ENCODE results near the gene SERPINB10.
"Not testable (repeated sequence)": the region's sequence is repeated elsewhere in the genome, so short reads cannot be mapped to it uniquely, and the experiment has no call there.

Gene SERPINB10

DNA sequence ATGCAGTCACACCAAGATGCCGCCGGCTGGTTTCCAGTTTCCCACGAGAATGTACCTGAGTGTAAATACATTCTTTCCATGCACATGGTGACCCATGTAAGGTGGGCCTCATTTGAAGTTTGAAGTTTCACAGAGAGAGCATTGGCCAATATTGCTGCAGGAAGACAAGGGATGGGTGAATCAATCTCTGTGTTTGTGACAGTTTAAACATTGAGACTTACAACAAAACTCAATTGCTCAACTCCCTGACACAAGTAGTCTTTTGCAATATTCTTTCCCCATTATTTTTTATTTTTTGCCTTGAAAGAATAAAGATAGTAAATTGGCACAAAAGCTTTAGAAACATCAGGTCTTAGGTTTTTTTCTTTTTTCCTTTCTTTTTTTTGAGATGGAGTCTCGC lies 15.2 kb upstream of the SERPINB10 start:
- no peak for DNase-seq (ENCODE audit: low spot score)

DNA sequence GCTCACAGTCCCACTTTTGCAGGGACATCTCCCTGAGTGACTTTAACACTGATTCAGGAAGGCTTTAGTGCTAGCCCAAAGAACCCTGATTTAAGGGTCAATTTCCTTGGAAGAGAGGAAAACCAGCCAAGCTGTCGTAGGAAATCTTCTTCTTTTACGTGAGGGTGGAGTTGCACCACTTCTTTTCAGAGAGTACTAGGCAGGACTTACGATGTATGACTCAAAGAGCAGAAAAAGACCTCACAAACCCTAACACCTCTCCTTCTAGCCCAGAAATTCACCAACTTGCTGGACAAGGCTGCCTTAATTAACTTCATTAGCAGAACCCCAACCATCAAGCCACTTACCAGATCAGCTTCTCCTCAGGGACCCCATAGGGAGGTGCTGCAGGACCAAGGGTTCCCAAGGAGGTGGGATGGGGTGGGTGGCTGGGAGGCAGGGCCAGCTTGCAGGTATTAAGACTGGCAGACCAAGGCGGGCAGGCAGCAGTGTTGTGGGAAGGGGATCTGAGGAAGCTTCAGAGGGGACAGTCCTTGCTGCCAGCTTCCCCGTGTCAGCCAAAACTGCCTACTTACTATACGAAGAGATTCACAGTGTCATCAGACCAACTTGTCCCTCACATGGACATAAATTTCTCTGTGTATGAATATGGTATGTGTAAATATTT lies 13.5 kb upstream of the SERPINB10 start:
- no peak for DNase-seq (ENCODE audit: low spot score)

DNA sequence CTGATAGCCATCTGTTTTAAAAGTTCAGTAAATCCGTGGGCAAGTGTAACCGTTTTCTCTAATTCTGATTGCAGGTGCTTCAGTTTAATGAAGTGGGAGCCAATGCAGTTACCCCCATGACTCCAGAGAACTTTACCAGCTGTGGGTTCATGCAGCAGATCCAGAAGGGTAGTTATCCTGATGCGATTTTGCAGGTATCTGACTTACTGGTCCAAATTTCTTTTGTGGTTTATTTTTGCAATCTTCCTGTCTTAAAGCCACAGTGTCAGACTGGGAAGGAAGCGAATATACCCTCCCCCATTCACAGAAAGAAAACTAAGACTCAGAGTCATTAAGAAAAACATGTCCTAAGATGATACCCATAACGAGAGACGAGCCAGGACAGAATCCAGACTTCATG lies 12.6 kb upstream of the SERPINB10 start:
- no peak for DNase-seq (ENCODE audit: low spot score)

DNA sequence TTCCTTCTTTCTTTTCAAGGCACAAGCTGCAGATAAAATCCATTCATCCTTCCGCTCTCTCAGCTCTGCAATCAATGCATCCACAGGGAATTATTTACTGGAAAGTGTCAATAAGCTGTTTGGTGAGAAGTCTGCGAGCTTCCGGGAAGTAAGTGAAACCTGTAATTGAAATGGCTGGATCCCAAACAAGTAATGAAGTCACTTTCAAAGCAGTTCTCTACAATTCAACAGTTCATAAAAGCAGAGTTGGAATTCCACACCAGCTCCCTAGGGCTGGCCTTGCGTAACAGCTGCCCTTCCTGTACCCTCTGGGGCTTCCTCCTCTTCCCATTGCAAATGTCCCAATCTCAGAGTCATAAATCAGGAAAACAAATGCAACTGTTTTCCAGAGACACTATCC lies 10.7 kb upstream of the SERPINB10 start:
- DNase-seq (ENCODE audit: low spot score): no peak

DNA sequence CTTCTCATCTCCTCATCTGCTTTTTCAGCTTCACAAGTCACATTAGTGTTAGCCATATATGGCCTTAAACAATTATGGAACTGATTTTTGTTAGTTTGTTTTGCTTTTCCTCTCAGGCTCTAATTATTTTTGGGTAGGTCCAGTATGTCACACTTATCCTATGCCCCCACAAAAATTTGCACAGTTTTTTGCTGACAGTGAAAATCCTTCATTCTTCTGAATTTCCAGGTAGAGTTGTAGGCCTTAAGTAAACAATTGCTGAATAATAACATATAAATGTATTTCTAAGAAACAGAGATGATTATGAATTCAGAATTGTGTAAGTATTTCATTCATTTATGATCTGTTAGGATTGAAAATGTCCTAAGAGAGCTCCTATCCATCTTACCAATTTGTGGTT lies 8.6 kb upstream of the SERPINB10 start:
- no peak for DNase-seq (ENCODE audit: low spot score)

DNA sequence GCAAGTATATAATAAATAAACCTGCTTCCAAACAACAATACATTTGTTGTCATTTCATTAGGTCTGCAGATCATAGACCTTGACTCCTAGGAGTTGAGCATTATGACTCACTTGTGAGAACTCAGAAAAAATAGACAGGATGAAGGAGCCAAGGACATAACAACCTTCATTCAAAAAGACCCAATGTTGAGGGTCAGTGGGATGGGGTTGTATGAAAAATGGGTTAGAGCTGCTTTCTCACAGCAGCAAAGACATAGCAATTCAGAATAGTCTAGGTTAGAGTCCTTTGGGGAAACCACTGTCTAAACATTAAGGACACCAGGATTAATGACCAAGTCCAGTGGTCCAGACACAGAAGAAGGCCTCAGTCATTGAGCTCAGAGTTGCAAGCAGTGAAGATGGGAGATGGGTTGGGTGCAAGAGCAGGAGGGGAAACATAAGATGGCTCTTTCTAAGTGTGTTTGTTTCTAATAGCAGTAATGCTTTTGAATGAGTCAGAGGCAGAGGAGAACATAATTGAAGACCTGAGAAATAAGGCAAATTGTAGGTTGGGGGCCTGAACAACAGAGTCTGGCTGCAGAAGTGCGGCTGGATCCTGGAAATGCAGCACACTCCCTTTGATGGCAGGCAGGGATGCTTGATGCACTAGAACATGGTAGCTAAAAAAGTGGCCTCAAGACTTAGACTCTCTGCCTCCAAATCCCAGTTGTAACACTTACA lies 3.7 kb upstream of the SERPINB10 start:
- no peak for DNase-seq (ENCODE audit: low spot score)

DNA sequence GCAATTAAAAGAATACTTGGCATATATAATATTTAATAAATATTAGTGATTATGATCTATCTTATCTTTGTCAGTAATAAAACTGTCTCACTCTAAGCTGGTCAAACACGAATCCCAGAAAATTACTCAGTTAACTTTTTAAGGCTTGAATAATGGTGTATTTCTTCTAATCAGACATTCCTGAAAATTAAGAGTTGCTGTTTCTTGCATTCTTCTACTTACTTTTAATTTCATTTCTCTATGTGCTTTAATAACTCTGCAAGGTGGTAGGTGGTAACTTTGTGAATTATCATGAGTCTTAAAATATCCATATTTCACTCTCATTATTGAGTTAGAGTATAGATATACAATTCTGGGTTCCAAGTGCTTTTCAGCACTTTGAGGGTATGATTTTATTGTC lies 3.1 kb upstream of the SERPINB10 start:
- DNase-seq (ENCODE audit: low spot score): no peak

DNA sequence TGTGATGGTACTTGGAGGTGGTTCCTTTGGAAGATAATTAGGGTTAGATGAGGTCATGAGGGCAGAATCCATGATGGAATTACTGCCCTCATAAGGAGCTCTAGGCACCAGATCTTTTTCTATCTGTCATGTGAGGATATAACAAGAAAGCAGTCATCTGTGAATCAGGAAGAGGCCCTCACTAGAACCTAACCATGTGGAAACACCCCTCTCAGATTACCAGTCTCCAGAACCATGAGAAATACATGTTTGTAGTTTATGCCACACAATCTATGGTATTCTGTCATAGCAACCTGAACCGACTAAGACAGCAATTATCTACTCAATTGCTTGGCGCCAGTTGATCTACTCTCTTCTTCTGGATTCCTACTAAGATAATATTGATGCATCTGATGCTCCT lies 2.4 kb upstream of the SERPINB10 start:
- no peak for DNase-seq (ENCODE audit: low spot score)

DNA sequence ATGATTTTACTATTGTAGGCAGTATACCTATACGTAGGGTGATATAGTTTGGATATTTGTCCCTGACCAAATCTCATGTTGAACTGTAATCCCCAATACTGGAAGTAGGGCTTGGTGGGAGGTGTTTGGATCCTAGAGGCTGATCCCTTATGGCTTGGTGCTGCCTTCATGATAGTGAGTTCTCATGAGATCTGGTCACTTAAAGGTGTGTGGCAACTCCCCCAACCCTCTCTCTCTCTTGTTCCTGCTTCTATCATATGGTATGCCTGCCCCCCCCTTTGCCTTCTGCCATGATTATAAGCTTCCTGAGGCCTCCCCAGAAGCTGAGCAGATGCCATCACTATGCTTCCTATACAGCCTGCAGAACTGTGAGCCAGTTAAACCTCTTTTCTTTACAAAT lies 1.7 kb upstream of the SERPINB10 start:
- no peak for DNase-seq (ENCODE audit: low spot score)

DNA sequence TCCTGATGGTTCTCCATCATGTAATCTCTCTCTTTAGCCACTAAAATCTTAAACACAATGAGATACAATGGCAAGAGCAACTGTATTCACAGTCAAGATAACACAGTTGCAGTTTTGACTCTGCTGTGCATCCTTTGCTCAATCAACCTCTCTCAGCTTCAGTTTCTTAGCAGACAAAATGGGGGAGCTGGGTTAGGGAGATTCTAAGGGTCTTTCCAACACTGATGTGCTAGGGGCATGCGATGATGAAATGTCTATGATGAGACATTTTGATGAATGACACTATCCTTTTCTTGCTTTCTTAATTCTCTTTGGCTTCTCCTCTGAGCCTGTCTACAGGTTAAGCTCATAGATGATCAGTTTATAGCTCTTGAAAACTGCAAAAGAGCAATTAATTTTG lies 1.1 kb downstream of the SERPINB10 start:
- DNase-seq (ENCODE audit: low spot score): no peak

DNA sequence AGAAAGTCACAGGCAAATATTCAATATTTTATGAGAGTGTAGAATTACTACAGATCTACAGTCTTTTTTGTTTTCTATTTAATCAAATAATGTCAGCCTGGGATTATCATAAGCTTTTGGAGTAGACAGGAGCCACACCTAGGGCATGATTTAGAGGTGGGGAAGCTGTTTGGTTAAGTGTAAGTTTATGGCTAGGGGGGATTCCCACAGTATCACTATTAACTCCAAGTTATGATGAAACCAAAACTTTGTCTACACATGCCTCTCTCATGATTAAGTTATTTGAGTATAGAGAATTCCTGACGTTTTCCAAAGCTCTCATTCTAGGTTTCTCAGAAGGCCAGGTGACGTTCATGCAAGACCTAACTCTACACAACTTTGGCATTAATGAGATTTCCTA lies 2.1 kb downstream of the SERPINB10 start:
- DNase-seq (ENCODE audit: low spot score): no peak

DNA sequence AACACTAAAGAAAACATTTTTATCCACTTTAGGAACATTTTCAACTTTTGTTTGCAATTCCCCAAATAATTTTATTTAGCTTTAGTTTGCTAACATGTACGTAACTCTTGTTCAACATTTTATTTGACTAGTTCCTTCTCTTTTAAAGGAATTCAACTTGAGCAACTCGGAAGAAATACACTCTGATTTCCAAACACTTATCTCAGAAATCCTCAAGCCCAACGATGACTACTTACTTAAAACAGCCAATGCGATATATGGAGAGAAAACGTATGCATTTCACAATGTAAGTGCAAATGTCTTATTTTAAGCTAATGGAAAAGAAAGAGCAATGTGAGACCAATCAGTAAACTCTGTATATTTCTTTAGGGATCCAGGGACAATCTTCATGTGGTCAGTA lies 10.1 kb downstream of the SERPINB10 start:
- DNase-seq (ENCODE audit: low spot score): no peak

DNA sequence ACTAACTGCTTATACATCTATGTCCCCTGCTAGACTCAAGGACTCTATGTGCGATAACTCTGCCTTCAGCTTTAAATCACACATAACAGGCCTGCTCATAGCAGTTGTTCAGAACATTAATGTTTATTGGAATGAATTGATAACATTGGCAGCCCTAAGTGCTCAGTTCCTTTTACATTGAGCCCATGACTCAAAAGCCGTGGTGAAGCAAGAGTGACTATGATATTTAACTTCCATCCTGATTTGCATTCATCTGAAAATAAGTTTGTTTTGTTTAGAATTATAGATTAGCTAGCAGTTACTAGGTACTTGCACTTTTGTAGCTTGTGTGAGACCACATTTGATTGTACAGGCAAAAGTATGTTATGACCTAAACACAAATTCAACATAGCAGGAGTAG lies 14.3 kb downstream of the SERPINB10 start:
- DNase-seq (ENCODE audit: low spot score): no peak

DNA sequence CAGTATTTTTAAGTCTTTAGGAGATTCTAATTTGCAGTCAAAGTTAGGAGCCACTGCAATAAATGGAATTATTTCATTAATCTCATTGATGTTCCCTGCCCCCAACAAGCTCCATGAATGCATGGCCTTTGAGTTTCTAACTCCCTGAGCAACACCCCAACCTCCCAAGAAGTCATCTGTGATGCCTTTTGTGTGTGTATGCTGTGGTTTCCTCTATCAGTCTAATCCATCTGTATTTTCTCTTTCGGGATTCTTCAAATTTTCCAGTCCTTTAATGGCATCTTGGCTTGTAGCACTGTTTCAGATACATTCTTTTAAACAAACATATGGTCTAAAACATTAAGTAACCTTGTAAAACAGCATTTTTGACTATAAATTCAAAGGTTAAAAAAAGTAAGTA lies 16.8 kb downstream of the SERPINB10 start:
- no peak for DNase-seq (ENCODE audit: low spot score)

DNA sequence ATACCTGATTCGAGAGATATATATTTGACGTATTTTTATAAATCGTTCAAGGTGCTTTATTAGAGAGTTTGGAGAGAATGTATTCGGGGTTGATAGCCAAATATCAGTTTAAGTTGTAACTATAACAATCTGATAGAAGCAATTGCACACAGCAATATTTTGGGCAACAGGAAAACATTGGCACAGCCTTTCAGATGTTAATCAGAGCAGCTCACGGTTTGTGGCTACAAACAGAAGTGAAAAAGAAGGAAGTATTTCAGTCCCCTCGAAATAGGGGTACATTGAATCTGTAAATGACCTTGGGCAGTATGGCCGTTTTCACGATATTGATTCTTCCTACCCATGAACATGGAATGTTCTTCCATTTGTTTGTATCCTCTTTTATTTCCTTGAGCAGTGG lies 20.6 kb downstream of the SERPINB10 start:
- no peak for DNase-seq (ENCODE audit: low spot score)

DNA sequence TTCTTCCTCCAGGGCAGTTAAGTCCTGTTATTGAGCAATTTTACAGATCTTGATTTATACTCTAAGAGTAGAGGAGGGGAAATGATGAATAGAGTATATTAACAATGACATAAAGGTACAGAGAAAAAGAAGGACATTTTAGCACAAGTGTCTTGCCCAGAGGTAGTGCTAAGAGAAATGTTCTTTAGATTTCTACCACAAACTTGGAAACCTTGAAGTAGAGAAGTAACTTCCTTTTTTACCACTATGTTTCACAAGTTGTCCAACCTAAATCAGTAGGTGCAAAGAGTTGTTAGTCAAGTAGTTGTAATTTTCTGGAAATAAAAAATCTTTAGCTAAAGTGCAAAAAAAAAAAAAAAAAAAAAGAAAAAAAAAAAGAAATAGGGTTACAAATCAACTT lies 21.6 kb downstream of the SERPINB10 start:
- not testable (repeated sequence) for DNase-seq (ENCODE audit: low spot score)

DNA sequence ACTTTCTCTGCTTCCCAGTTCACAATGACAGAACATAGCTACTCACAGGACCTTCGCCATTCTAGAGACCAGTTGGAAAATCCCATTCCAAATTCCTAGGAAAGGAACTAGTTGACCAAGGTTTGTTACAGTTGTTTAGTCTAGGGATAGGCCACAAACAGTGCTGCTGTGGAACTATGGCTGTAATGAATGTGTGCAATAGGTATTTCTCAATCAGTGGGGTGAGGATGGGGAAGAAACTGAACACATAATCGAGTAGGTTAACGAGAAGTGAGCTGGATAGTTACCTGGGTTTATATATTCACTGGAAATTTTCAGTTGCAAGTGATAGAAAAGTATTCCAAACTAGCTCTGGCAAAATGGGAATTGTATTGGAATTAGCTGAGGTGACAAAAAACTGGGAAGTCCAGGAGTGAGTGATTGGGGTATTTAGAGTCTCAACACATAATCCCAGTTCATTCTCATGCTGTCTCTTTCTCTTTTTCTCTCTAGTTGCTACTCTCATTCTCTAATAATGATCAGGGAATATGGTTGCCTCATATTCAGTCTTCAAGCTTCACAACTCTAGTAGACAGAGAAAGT lies 23.1 kb downstream of the SERPINB10 start:
- no peak for DNase-seq (ENCODE audit: low spot score)

DNA sequence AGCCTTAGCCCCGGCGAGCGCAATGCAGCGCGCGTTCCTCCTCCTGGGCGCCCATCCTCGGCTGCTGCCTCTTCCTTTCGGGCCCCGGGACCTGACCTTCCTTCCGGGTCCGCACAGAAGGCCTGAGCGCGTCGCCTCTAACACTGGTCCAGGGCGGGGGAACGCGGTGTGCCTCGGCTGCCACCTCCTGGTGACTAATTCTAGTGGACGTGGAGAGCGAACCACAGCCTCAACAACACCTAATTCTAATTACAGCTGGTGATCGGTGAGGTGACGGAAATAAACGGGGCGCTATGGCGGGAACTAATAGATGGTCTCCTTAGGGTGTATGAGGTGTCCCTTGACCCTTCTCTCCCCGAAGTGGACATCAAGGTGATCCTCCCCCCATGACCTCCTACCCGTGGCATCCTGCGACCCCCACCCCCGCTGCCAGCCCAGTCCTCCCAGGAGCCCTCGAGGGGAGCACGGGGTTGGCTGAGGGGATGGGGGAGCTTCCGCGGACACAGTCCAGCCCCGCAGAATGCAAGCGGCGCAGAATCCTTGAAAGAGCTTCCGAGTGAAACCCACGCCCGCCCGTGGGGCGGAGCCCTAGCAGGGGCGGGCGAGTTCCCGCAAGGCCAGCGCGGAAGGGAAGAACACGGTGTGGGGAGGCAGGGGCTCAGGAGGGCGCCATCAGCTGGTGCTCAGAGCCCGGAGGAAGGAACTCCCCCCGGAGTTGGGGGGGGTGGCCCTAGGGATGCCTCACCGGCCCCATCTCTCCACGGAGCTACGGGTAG lies 28.6 kb downstream of the SERPINB10 start:
- peak; percentile 81 for DNase-seq (ENCODE audit: low spot score)

DNA sequence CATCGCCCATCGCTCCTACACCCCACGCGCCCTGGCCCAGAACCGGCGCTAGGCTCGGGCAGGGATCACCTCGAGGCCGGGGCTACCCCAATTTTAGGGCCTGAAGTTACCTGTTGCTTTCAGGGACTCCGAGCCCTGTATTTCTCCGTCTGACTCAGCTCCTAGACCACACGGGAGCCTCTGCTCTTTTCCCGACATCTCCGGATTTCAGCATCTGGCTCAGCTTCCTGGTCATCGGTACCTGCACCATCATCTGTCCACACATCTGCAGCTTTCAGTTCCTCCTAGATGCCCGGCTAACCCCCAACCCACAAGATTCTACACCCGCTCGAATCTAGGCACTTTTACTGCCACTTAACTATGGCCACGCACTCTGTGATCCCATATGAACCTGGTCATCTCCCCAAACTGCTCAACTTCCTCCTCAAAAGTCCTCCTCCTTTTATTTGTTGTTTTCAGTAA lies 29.2 kb downstream of the SERPINB10 start:
- DNase-seq (ENCODE audit: low spot score): no peak

DNA sequence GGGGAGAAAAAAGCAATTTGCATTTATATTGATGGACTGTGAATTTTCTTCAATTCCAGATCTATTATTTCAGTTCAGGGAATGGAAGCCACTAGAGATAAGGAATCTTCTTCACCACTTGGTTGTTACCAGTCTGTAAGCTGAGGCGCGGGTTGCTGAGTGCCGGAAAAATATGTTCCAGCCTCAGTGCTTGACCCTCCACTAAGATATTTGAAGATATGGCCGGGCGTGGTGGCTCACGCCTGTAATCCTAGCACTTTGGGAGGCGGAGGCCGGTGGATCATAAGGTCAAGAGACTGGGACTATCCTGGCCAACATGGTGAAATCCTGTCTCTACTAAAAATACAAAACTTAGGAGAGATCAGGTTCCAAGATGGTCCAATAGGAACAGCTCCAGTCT lies 32.2 kb downstream of the SERPINB10 start:
- no peak for DNase-seq (ENCODE audit: low spot score)

DNA sequence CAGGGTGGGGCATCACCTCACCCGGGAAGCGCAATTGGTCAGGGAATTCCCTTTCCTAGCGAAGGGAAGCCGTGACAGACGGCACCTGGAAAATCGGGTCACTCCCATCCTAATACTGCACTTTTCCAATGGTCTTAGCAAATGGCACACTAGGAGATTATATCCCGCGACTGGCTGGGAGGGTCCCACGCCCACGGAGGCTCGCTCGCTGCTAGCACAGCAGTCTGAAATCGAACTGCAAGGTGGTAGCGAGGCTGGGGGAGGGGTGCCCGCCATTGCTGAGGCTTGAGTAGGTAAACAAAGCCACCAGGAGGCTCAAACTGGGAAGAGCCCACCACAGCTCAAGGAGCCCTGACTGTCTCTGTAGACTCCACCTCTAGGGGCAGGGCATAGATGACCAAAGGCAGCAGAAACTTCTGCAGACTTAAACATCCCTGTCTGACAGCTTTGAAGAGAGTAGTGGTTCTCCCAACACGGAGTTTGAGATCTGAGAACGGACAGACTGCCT lies 32.8 kb downstream of the SERPINB10 start:
- DNase-seq (ENCODE audit: low spot score): not testable (repeated sequence)

DNA sequence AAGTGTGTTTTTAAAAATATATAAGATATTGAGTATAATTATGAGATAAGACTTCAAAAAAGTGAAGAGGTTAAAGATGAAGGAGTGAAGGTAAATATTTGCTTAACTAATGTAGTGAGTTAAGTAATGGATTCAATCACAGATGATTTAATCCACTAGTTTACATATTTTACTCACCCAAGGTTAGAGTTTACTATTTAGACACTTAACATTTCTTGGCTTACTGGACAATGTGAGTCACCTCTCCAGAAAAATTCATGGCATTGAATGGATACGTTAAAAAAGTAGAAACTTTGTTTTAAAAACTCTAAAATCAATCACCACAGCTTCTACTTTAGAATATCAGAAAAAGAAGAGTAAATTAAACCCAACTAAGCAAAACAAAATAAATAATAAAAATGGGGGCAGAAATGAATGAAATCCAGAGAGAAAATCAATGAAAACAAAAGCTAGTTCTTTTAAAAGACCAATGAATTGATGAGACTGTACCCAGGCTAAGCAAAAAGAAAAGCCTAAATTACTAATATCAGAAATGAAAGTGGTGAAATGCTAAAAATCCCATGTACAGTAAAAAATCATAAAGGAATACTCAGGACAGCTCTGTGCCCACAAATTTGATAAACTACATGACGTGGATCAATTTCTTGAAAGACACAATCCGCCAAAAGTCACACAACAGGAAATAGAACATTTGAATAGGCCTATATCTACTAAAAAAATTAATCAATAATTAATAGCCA lies 39.5 kb downstream of the SERPINB10 start:
- DNase-seq (ENCODE audit: low spot score): no peak

Measured in pons (tissue), 1 donor.